HG03280 (cell line): ENCODE data around the gene ZCCHC24.

ENCODE experiments used
- ATAC-seq: cut with Tn5 transposase; IDR thresholded peaks from one replicate; pipeline ENCODE4 v1.9.1; 2021; ENCODE audit warnings: mild to moderate bottlenecking, moderate library complexity; ENCODE audit not compliant: unreplicated experiment

The ZCCHC24 gene

GRCh38 chr10:79412516-79412915, 32.9 kb downstream of the ZCCHC24 start:
- no peak for ATAC-seq

DNA sequence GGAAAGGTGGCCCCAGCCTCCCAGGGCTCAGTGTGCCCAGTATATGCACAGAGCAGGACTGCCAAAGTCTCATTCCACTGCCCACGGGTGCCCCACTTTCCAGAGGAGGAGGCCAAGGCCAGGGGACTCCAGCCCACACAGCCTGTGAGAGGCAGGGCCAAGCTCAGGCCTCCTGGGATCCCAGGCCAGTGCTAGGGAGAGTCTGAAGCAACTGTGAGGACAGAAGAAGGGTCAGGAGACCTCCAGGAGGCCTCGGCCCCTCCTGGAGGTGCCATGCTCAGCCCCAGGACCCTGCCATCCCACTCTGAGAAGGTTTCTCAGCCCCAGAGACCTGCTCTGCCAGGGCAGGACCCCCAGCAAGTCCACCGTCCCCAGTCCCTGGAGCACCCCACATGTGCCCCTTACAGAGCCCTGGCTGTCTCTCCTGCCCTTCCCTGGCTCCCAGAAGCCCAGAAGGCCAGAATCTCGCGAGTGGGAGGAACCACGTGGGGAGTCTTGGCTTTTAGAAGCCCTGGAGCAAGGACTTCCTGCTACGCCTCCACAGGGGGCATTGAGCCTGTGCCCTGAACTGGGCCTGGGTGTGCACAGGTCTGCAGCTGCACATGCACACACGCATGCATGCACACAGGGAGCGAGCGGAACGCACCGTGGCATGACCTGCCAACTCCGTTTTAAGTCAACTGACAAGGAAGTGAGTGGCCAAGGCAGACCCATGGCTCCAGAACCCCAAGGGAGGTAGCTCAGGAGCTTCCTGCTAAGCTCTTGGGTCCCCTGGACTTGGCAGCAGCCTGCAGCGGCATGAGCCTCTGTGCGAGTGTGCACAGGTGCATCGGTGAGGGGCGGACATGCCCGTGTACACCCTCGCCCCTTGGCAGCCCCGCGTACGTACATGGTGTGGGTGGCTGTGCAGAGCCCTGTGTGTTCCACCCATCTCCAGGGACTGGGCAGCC, 33.6 kb downstream of the ZCCHC24 start:
- no peak for ATAC-seq

DNA sequence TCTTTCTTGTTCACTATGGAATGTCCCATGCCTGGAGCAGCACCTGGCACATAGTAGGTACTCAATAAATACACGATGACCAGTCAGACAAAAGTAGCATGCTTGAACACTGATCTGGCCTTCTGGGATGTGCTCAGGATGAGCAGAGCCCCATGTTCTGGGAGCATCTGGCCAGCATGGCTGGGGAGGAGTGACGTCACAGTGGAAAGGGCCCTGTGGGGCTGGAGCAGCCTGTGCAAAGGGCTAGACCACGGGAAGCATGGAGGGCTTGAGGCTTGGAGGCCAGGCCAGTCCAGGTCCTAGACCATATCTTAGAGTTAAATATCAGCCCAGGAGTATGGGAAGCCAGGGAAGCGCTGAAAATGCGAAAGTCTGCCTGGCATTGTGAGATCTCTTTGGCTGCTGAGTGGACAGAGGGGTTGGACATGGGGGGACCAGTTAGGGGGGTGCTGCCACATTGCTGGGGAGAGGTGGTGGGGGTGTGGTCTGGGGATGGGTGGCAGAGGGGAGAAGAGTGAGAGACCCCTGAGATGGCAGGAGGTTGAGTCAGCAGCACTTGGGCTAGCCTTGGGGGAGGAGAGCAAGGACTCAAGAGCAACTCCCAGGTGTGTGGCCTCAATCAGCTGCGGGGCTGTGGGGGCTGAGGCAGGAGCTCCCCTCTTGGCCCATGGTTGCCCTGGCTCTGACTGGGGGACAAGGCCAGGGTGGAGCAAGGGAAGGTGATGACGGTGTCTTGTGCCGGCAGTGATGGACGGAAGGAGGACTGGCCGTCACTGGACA, 34.9 kb downstream of the ZCCHC24 start:
- no peak for ATAC-seq

DNA sequence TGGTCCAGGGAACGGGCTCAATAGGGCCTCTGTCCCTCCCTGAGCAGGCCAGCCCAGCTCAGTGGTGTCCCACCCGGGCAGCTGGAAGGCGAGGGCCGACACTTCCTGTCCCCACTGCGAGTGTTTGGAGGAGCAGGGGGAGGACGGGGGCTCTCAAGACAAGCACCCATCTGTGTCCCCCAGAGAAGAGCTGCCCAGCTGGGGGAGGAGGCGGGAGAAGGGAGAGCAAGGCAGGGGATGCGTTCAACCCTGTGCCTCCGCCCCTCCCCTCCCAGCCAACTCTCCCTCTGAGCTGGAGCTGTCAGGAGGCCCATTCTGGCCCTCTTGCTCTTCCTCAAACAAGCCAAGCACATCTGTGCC, 35.7 kb downstream of the ZCCHC24 start:
- ATAC-seq: no peak

DNA sequence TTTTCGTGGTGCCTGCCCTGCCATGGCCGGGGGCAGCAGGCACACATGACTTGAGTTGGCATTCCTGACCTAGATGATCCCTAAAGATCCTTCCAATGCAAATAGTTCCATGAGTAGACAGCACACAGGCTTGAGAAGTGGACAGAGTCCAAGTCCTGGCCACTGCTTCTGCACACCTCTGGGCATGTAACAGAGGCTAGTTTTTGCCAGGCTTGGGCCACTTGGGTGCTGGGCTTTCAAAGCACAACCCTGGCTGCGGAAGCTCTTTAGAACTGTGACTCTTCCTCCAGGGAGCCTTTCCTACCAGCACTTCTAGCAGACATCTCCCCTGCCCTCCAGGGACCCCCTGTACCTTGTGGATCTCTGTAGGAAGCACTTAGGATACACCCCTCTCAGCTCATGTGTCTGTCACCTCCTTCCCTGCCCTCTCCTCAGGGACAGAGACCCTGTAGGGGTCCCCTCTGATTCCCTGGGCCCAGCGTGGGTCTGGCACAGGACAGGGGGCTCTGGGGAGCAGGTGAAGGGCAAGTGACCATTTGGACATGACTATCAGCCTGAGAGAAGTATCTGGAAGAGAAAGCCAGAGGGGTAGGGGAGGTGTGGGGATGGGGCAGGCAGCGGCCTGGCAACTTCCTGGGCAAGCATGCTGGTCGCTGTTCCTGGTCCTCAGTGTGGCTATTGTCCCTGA, 36.2 kb downstream of the ZCCHC24 start:
- no peak for ATAC-seq

GRCh38 chr10:79407811-79408795, 37.3 kb downstream of the ZCCHC24 start:
- ATAC-seq: no peak

- no peak for ATAC-seq
Measured at GRCh38 chr10:79407423-79407796, 38.0 kb downstream of the ZCCHC24 start.

- no peak for ATAC-seq
Measured at GRCh38 chr10:79406683-79407422, 38.6 kb downstream of the ZCCHC24 start.

GRCh38 chr10:79405995-79406515, 39.4 kb downstream of the ZCCHC24 start:
- no peak for ATAC-seq

DNA sequence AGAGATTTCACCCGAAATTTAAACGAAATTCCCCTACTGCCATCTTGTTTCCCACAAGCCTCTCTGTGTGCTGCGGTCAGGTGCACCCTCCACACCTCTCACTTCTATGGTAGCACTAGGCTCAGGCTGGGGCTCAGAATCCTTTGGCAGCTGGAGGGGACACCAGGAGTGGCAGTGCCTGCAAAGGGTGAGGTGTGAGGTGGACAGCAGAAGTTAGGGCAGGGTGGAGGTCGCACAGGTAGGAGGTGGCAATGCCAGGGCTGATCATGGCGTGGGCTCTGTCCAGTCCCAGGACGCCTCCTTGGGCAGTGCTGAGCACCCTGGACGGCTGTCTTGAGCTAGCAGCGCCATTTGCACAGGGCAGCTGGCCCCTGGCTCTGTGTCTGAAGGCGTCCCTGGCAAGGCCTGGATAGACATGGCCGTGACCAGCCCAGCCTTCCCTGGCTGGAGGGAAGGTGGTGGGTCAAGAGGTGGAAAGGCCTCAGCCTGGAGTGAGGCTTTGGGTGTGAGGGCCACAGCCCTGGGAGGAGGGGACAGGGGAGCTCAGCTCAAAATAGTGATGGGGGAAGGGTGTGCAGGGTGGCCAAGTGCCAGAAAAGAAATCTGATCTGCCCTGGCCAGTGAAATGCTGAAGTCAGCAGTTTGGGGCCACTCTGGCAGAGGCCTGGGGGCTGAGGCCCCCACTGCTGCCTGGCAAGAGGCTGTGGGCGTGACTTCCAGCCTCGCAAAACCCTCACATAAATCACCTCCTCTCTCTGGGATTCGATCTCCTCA, 40.0 kb downstream of the ZCCHC24 start:
- no peak for ATAC-seq

DNA sequence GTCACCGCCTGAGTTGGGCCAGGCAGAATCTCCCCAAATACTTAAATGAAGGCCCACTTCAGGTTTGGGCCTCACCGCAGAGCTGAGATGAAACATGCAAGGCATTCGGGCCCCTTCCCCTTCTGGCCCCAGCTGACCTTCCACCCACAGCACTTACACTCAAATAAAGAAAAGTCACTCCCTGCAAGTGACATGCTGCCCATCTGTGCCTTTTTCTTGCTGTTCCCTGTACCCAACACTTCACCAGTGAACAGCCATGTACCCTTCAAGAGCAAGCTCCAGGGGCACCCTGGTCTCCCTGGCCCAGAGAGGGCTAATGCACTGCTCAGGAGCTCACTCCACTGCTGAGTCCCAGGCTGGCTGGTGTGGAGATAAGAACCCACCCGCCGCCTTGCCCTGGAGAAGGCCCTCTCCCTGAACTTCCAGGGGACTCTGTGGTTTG, 40.7 kb downstream of the ZCCHC24 start:
- no peak for ATAC-seq

DNA sequence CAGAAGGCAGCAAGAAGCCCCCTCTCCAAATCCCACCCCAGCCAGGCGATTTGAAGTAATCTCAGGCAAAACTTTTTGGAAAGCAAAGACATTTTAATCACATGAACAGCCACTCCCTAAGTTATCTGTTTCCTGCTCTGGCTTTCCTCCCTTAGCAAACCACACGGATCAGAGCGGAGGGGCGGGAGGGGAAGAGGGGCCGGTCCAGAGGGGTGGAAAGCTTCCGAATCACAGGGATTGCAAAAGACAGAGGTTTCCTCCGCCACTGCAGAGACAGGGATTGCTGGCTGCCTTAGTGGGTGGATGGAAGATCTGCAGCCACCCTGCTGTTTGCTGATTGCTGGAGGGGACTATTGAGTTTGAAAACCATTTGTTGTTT, 41.2 kb downstream of the ZCCHC24 start:
- ATAC-seq: no peak

- no peak for ATAC-seq
Measured at GRCh38 chr10:79403441-79404230, 41.8 kb downstream of the ZCCHC24 start.

- ATAC-seq: no peak
Measured at GRCh38 chr10:79402951-79403350, 42.5 kb downstream of the ZCCHC24 start.

DNA sequence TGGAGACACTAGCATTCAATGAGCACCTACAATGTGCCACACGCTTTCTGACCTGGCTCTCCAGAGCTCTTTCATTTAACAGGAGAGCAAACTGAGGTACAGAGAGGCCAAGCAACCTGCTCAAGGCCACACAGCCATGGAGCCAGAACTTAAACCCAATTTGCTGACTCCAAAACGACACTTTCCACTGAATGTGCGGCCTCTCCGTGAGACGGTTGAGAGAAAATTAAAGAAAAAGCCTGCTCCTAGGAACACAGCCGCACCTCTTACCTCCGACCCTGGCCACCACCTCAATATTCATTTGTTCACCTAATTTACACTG, 42.8 kb downstream of the ZCCHC24 start:
- no peak for ATAC-seq

- no peak for ATAC-seq
Measured at GRCh38 chr10:79401015-79401921, 44.2 kb downstream of the ZCCHC24 start.
